NCI-H226 (cell line): ENCODE results near the gene NR1I2.

Experiments used
- DNase-seq: peaks from one replicate; pipeline ENCODE4 v3.0.0-alpha.2; 2015

Gene NR1I2

GRCh38 chr3:119825820-119826219 is 43.9 kb downstream of the NR1I2 start:
- no peak for DNase-seq

DNA sequence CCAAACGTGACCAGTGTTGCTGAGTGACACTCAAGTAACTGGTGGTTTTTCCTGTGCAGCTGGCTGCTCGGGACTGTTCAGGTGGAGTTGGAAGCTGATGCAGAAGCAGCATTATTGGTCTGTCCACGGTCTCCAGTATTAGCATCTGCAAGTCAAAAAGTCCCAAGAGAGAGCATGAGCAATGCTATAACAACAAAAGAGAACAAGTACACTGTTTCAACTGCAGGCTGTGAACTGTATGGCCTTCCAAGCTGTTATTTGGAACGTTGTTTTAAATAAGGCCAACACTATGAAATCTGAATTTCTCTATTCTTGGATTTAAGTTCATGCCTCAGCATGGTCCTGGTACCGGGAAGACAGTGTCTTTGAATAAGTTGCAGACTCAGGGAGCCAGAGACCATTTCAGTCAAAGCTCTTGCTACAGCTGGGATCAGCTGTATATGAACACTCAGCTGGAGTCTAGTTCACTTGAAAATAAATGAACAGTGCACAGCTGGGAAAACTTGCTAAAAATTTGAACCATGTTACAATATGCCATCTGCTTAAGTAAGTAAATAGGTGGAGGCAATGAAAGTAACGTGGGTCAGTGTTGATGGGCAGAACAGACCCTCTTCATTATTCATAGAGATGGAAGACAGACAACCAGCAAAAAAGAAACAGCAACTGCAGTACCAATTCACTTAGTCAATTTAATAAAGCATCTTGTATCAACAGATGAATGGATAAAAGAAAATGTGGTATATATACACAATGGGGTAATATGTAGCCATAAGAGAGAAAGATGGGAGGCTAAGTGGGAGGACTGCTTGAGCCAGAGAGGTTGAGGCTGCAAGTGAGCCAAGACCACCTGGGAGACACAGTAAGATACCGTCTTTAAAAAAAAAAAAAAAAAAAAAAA is 45.1 kb downstream of the NR1I2 start:
- DNase-seq, result no peak

DNA sequence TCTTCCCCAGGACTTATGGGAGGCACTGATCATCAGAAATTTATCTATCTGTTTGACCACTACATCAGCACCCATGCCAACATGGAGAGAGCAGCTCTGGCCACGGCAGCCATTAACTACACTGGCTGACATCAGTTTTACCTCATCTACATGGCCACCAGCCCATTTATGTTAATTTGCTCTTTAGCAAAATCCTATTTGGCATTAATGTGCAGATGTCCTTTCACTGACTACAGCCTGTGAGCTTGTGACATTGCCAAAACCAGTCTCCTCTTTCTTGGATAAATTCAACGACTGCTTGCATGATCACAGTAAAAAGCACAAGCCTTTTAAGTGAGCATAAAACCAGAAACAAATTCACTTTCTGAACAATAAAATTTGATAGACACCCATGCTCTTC is 47.5 kb downstream of the NR1I2 start:
- no peak for DNase-seq

GRCh38 chr3:119831022-119831421 is 49.1 kb downstream of the NR1I2 start:
- no peak for DNase-seq

- DNase-seq, result no peak
Observed at GRCh38 chr3:119831941-119832371, 50.1 kb downstream of the NR1I2 start.

DNA sequence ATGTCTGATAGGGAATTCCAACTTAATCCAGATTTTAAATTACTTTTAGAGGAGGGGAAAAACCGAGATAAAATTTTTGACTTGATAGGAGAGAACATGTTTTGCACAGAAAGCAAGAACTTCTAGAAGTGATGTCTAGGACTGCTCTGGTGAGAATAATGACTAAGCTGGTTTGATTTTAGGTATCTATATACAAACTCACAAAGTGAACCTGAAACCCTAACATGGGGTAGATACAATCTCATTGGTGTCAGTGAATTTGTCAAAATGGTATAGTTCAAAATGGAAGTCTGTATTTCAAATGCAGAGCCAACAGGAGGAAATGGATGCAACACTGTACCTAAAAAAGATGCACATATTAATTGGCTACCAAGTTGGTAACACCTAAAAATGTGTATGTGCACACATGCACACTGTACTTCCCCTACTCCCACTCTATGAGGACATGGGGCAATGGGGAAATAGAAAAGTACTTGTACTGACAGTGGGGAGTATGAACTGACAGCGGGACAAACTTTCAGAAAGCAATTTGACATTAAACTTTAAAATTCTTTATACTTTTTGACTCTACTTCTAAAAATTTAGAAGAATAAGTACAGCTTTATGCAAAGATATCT is 53.0 kb downstream of the NR1I2 start:
- DNase-seq, result no peak

DNA sequence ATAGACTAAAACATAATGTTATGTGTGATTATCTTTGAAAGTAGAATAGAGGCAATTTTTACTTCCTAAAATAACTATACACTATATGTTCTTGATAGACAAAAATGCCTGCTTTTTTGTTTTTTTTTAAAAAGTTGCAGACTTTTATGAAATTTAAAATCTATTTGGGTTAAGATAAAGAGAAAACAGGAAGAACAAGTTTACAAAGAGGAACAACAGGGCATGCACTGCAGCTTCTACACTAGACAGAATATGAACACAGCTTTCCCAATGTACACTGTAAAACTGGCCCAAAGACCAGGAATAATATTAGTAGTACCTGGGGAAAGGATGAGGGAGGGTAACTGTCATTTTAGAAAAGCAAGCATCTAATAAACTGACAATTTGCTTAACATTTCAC is 53.7 kb downstream of the NR1I2 start:
- DNase-seq, result no peak

DNA sequence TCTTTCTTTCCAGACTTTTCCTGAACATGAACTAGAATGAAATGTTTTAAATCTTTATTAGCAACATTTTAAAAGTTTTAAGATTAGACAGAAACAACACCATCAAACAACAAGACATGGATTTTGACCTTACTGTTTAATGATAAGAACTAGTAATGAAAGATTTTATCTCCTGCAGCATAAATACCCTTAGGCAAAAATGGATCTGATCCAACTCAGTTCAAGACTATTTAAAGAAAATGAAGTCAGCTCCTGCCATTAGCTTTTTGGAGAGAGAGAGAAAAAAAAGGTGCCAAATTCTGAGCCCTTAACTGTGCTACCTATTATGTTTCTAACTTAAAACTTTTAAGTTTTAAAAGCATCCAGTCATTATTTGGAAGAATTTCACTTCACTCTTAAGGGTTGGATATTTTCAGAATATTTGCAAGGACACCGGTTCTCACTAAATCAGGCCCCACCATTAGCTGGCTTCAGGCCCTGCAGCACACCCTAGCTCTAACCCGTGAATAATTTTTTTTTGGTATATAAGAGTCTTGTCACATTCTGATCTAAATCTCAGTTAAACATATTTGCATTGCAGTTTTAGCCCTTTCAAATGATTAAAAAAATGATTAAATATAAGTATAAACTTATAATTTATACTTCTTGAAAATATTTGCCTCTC is 60.0 kb downstream of the NR1I2 start:
- DNase-seq, result no peak

GRCh38 chr3:119849126-119849525 is 67.2 kb downstream of the NR1I2 start:
- DNase-seq, result no peak

GRCh38 chr3:119856695-119857094 is 74.8 kb downstream of the NR1I2 start:
- DNase-seq, result no peak

DNA sequence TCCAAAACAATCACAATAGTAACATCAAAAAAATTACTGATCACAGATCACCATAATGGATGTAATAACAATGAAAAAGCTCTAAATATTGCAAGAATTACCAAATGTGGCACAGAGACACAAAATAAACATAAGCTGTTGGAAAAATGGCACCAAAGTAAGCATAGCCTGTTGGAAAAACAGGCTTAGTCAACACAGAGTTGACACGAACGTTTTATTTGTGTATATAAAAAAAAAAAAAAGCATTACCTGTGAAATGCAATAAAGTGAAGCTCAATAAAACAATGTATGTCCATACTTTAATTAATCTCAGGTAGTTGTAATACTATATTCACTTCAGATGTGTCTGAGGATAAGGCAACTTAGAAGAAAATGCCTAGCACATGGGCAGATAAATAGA is 77.1 kb downstream of the NR1I2 start:
- DNase-seq, result no peak

DNA sequence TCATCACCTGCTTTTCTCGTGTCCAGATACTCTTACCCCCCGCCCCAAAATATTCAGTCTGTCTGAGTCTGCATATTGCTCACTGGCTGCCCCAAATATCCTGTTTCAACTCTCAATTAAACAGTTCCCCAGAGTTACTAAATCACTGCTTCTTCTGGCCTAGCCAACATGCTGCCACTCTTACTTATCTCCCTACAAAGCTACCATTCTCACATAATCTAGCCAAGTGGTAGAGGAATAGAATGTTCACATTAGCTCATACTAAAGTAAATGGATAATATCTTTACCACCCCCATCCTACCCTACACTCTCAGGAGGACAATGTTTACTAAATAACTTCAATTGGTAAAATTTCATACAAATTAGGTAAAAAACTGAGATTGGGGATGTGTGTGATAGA is 77.8 kb downstream of the NR1I2 start:
- no peak for DNase-seq

- no peak for DNase-seq
Observed at GRCh38 chr3:119861681-119862080, 79.8 kb downstream of the NR1I2 start.

DNA sequence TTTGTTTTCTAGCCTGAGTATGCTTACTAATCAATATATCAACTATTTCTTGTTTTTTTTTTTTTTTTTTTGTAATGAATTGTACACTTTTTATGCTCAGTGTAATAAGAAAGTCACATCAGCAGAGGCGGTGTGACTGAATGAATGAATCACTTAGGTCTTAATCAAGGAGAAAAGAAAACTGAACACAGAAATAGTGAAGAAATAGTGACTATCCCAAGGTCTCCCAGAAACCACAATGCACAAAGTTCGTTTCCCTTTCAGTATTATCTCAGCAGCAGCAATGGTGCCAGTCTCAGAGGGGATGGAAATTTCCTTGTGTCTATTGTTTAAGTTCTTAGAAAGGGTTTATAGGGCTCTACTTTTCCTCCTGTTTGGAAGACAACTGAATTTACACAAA is 80.7 kb downstream of the NR1I2 start:
- DNase-seq, result no peak

DNA sequence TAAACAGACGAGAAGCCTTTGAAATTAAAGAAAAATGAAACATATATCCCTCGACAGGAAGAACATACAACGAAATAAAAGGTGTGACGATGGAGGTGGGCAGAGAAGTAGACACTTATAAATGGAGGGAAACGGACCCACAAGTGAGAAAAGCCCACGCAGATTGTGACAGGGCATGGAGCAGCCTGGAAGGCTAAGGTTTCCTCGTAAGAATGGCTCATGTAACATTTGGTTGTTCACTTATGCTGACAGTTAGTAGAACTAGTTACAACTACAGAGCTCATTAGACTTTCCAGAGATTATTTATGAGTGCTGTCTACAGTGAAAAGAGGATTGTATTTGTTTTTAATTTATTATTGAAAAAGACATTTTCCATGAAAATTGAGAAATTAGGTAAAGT is 82.6 kb downstream of the NR1I2 start:
- no peak for DNase-seq
